Measurements from ENCODE around the gene PEX10.

GRCh38 chr1:2422523-2422922 is 10.2 kb upstream of the PEX10 start:
- no peak for TF ChIP-seq EZH2 (IDR thresholded peaks at IDR 0.05; ENCODE audit: borderline replicate concordance)
- TF ChIP-seq CTCF (IDR thresholded peaks at IDR 0.05; ENCODE audit: poor library complexity) = no peak

Measured in hepatocyte (in vitro differentiated cells).